Activated B cell treated with CpG ODN at 0.5 μM for 24 hours (primary cell): ENCODE results near the gene SLC10A3. TPM values are rescaled to one million over a fixed set of nuclear protein-coding genes. Genes with fewer than 3 reads are reported as not detected.
A peak's percentile ranks its signal among the peaks of the same experiment; 100 is the strongest.

ENCODE experiments used
- ATAC-seq: fragments of 200-7000 bp; cut with Tn5 transposase; one replicate; pipeline ENCODE4 v1.10.0; 2021; ENCODE audit warnings: low read depth, mild to moderate bottlenecking, moderate library complexity
- CTCF ChIA-PET: fragments of 350-600 bp; sonication (Branson Sonifier 250); formaldehyde crosslinking; loops from one replicate; lab custom pipeline; 2021; ENCODE audit warnings: antibody characterized with exemption; lab: Charles Lee
- POLR2A ChIA-PET: fragments of 350-600 bp; sonication (Branson Sonifier 250); formaldehyde crosslinking; loops from one replicate; lab custom pipeline; 2021; ENCODE audit warnings: antibody characterized with exemption; lab: Charles Lee
- DNase-seq: peaks from one replicate; pipeline ENCODE4 v3.0.0; 2022
- H3K27ac Mint-ChIP-seq: one replicate; pipeline ENCODE4 v1.8.0; 2020; ENCODE audit warnings: mixed read lengths
- H3K27me3 Mint-ChIP-seq: one replicate; pipeline ENCODE4 v1.8.0; 2021; ENCODE audit warnings: mixed read lengths
- H3K36me3 Mint-ChIP-seq: one replicate; pipeline ENCODE4 v1.8.0; 2021; ENCODE audit warnings: low read depth, mixed read lengths
- H3K4me1 Mint-ChIP-seq: one replicate; pipeline ENCODE4 v1.8.0; 2021; ENCODE audit warnings: mixed read lengths
- H3K4me3 Mint-ChIP-seq: one replicate; pipeline ENCODE4 v1.8.0; 2020; ENCODE audit warnings: mild to moderate bottlenecking, mixed read lengths
- H3K9me3 Mint-ChIP-seq: one replicate; pipeline ENCODE4 v1.8.0; 2020; ENCODE audit warnings: mixed read lengths
- CTCF ChIP-seq: fragments of 200-600 bp; IDR thresholded peaks from one replicate; pipeline ENCODE4 v1.8.0; 2022; ENCODE audit warnings: antibody characterized with exemption, mild to moderate bottlenecking
- intact Hi-C: fragments of 100-400 bp; cut with micrococcal nuclease; formaldehyde crosslinking; loops from one replicate; pipeline ENCODE4 v1.15.1; 2024
- total RNA-seq: library from RNA; stranded (reverse); gene quantifications from 2 replicates; pipeline ENCODE4 v1.2.3, GENCODE V29; 2022

Gene SLC10A3
- total RNA-seq = 13.4 and 17.1 TPM in 2 replicates

- Mint-ChIP-seq H3K4me1 (peaks cover 10% of the 10 kb centered on the region), H3K27me3 (no peaks in the 10 kb centered on the region), H3K9me3 (no peaks in the 10 kb centered on the region), H3K4me3 (peak within 1 kb of the TSS; percentile 88), H3K27ac (peak within 1 kb of the TSS; percentile 93), H3K36me3 (peaks cover 4% of the 10 kb centered on the region)
- POLR2A ChIA-PET = interaction anchor here (0.5 to 3.1 kb wide), 21 partner anchors 9 to 519 kb away, joined by 3 to 34 read pairs (median 5); partner anchors contain the start of genes ATP6AP1, DNASE1L1, EMD and FAM3A
- peak; percentile 82 for ATAC-seq
- CTCF ChIA-PET = interaction anchor here (0.8 to 1.0 kb wide), 2 partner anchors 26 to 117 kb away, joined by 3 read pairs; no protein-coding TSS in a partner anchor
- peak; percentile 77 for DNase-seq
- intact Hi-C loops = loop anchor here (1.0 to 5.0 kb wide), 4 partner anchors 11 to 93 kb away; partner anchors contain the start of genes FAM3A, LAGE3, PLXNA3 and RPL10
- no peak for TF ChIP-seq CTCF
These were observed at the start of gene SLC10A3 for GRCh38 chrX:154490414-154491083. TSS of gene SLC10A3 (minus strand) at chrX:154490629. CDS start at chrX:154488940, 1,689 bp downstream.

- Mint-ChIP-seq H3K9me3 (no peaks in the 10 kb centered on the region), H3K4me1 (peaks cover 22% of the 10 kb centered on the region), H3K4me3 (no peak overlapping the region), H3K27me3 (no peaks in the 10 kb centered on the region), H3K27ac (no peak overlapping the region), H3K36me3 (peaks cover 21% of the 10 kb centered on the region)
- ATAC-seq (no peak), DNase-seq (no peak)
- intact Hi-C loops = no loop called here
- TF ChIP-seq CTCF = no peak
- POLR2A ChIA-PET = no interaction called here
- CTCF ChIA-PET = no interaction called here
These were observed 48.6 kb upstream of the SLC10A3 start for GRCh38 chrX:154539077-154539476.

GRCh38 chrX:154535892-154536291 lies 45.5 kb upstream of the SLC10A3 start:
- peaks cover 39% of the 10 kb centered on the region for H3K36me3 Mint-ChIP-seq
- no peak overlapping the region for H3K4me3 Mint-ChIP-seq
- no peaks in the 10 kb centered on the region for H3K9me3 Mint-ChIP-seq
- DNase-seq (no peak), ATAC-seq (no peak)
- ChIA-PET POLR2A (no interaction called here), CTCF (interaction anchor here (1.5 kb wide), 1 partner anchor 163 kb away, joined by 8 read pairs; no protein-coding TSS in a partner anchor)
- intact Hi-C loops = loop anchor here (2.0 kb wide), 3 partner anchors 219 to 569 kb away; no protein-coding TSS in a partner anchor
- H3K27me3 Mint-ChIP-seq = no peaks in the 10 kb centered on the region
- no peak for TF ChIP-seq CTCF
- peaks cover 3% of the 10 kb centered on the region for H3K4me1 Mint-ChIP-seq
- H3K27ac Mint-ChIP-seq = no peak overlapping the region

GRCh38 chrX:154534526-154535322 lies 44.3 kb upstream of the SLC10A3 start:
- ChIA-PET CTCF (interaction anchor here (0.9 kb wide), 1 partner anchor 8 kb away, joined by 4 read pairs; no protein-coding TSS in a partner anchor), POLR2A (interaction anchor here (1.8 kb wide), 1 partner anchor 137 kb away, joined by 5 read pairs; no protein-coding TSS in a partner anchor)
- ATAC-seq = peak; percentile 96
- H3K4me3 Mint-ChIP-seq = no peak overlapping the region
- H3K27ac Mint-ChIP-seq = peak overlapping the region; percentile 50
- peaks cover 3% of the 10 kb centered on the region for H3K4me1 Mint-ChIP-seq
- TF ChIP-seq CTCF = peak; percentile 30
- H3K36me3 Mint-ChIP-seq = peaks cover 40% of the 10 kb centered on the region
- no peaks in the 10 kb centered on the region for H3K9me3 Mint-ChIP-seq
- DNase-seq = peak; percentile 77
- intact Hi-C loops = loop anchor here (1.0 to 5.0 kb wide), 5 partner anchors 137 to 568 kb away; partner anchors contain the start of gene RPL10
- H3K27me3 Mint-ChIP-seq = no peaks in the 10 kb centered on the region
